ENCODE measurements around the gene MARCHF9. TPM values are rescaled to one million over a fixed set of nuclear protein-coding genes. Genes with fewer than 3 reads are reported as not detected.

The MARCHF9 gene
- total RNA-seq, 1 donor from 2014 or later: 4.7 TPM

DNA sequence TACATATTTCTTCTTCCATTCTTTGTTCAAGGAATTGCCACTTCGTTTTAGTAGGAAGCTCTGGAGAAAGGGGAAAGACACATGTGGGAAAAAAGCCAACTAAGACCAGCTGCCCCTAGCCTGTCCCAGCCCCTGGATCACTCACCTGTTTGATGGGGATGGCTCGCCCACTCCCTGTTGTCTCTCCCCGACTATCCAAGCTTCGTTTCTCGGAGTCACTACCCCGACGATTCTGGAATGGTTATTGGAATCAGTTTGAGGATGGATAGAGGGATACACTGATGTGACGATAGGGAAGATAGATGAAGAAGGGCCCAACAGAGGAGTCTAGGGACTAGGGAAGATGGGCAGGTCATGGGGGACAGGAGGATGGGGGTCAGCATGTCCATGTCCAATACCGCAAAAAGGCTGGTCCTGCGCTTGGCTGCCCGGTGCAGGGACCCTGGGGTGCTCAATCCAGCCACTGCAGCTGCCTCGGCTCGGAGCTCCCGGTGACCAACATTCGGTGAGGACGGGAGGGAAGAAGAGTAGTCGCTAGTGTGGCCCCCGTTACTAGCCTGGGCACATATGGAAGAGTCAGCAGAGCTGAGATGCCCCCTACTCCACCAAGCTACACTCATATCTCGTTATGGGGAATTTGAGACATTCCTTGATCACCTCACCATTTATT is 23.4 kb upstream of the MARCHF9 start:
- H3K9ac ChIP-seq (ENCODE audit: low read depth in 1 of 3, low read length in 3 of 3): no peak overlapping the region
- no peaks in the 10 kb centered on the region for H3K9me3 ChIP-seq (ENCODE audit: control insufficient read depth in 3 of 3, low read length in 3 of 3)
- H3K4me1 ChIP-seq (ENCODE audit: control insufficient read depth in 3 of 3, insufficient read depth in 3 of 3, low read length in 3 of 3): peaks cover 23 to 31% (median 27%) of the 10 kb centered on the region in 3 donors
- H3K27me3 ChIP-seq (ENCODE audit: control insufficient read depth in 3 of 3, insufficient read depth in 3 of 3, low read length in 3 of 3): peaks cover 20 to 71% (median 59%) of the 10 kb centered on the region in 3 donors
- peaks cover 0 to 2% (median 0%) of the 10 kb centered on the region in 3 donors for H3K36me3 ChIP-seq (ENCODE audit: control insufficient read depth in 3 of 3, insufficient read depth in 3 of 3, low read length in 3 of 3)
- H3K27ac ChIP-seq (ENCODE audit: low read depth, low read length): no peak overlapping the region
- no peak overlapping the region for H3K4me3 ChIP-seq (ENCODE audit: low read length in 3 of 3)

GRCh38 chr12:57732270-57732669 is 22.6 kb upstream of the MARCHF9 start:
- Histone ChIP-seq H3K36me3 (ENCODE audit: control insufficient read depth in 3 of 3, insufficient read depth in 3 of 3, low read length in 3 of 3) (peaks cover 0 to 2% (median 0%) of the 10 kb centered on the region in 3 donors), H3K4me3 (ENCODE audit: low read length in 3 of 3) (no peak overlapping the region), H3K9ac (ENCODE audit: low read depth in 1 of 3, low read length in 3 of 3) (no peak overlapping the region), H3K27me3 (ENCODE audit: control insufficient read depth in 3 of 3, insufficient read depth in 3 of 3, low read length in 3 of 3) (peaks cover 27 to 71% (median 59%) of the 10 kb centered on the region in 3 donors), H3K9me3 (ENCODE audit: control insufficient read depth in 3 of 3, low read length in 3 of 3) (no peaks in the 10 kb centered on the region), H3K4me1 (ENCODE audit: control insufficient read depth in 3 of 3, insufficient read depth in 3 of 3, low read length in 3 of 3) (peaks cover 22 to 28% (median 22%) of the 10 kb centered on the region in 3 donors), H3K27ac (ENCODE audit: low read depth, low read length) (no peak overlapping the region)

DNA sequence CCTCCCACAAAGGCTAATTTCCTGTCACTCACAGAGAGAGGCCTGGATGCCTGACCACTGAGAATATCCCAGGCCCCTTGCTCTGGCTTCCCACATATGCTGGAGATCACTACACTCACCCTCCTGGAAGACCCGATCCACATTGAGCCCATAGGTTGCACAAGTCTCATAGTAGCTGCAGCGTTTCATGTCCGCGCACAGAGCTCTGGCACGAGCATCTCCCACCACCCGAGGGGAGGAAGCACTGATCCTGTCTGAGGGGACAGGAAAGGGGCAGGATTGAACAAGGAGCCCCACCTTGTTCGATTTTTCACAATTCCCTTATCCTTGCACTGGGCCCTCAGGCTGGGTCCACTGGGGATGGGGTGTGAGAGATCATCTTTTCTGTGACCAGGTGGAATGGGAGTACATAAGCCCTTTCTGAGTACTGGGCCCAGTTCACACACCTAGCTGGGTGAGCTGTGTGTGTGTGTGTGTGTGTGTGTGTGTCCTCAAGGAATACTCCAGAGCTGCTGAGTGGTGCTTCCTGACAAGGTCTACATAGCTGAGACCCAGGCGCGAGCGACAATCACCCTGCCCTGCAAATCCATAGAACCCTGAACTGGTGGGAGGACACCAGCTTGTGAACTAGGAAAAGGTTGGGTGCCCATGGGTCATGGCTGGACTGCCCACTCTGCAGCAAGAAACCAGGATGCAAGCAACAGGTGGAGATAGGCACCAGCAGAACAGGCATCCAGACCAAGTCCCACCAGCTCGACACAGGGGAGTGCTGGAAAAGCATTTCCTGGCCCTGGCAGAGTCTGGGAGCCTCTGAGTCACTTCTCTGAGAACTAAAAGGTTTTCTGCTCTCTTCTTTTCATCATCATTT is 21.9 kb upstream of the MARCHF9 start:
- no peaks in the 10 kb centered on the region for H3K9me3 ChIP-seq (ENCODE audit: control insufficient read depth in 3 of 3, low read length in 3 of 3)
- no peak overlapping the region for H3K27ac ChIP-seq (ENCODE audit: low read depth, low read length)
- H3K36me3 ChIP-seq (ENCODE audit: control insufficient read depth in 3 of 3, insufficient read depth in 3 of 3, low read length in 3 of 3): peaks cover 0 to 2% (median 0%) of the 10 kb centered on the region in 3 donors
- H3K27me3 ChIP-seq (ENCODE audit: control insufficient read depth in 3 of 3, insufficient read depth in 3 of 3, low read length in 3 of 3): peaks cover 28 to 71% (median 58%) of the 10 kb centered on the region in 3 donors
- H3K9ac ChIP-seq (ENCODE audit: low read depth in 1 of 3, low read length in 3 of 3): no peak overlapping the region
- H3K4me1 ChIP-seq (ENCODE audit: control insufficient read depth in 3 of 3, insufficient read depth in 3 of 3, low read length in 3 of 3): peaks cover 18 to 24% (median 19%) of the 10 kb centered on the region in 3 donors
- no peak overlapping the region for H3K4me3 ChIP-seq (ENCODE audit: low read length in 3 of 3)

DNA sequence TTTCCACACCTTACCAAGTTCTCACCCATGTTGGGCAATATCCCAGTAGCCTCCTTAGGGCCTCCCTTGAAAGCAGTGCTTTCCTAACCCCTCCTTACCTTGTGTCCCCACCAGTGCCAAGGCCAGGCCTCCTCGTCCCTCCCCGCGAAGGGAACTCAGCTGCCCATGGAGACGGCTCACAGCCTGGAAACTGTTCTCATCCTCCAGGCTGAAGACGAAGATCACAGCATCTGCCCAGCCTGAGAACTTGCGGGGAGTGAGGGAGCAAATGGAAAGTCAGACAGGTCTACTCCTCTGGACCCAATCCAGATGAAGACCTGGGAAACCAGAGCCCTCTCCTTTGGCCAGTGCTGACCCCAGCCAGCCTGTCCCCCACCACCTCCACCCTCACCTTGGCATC is 21.0 kb upstream of the MARCHF9 start:
- Histone ChIP-seq H3K9ac (ENCODE audit: low read depth in 1 of 3, low read length in 3 of 3) (peak overlapping the region in 1 of 3 donors; percentile 3), H3K27ac (ENCODE audit: low read depth, low read length) (no peak overlapping the region), H3K27me3 (ENCODE audit: control insufficient read depth in 3 of 3, insufficient read depth in 3 of 3, low read length in 3 of 3) (peaks cover 34 to 69% (median 53%) of the 10 kb centered on the region in 3 donors), H3K36me3 (ENCODE audit: control insufficient read depth in 3 of 3, insufficient read depth in 3 of 3, low read length in 3 of 3) (peaks cover 0 to 2% (median 0%) of the 10 kb centered on the region in 3 donors), H3K9me3 (ENCODE audit: control insufficient read depth in 3 of 3, low read length in 3 of 3) (no peaks in the 10 kb centered on the region), H3K4me3 (ENCODE audit: low read length in 3 of 3) (no peak overlapping the region), H3K4me1 (ENCODE audit: control insufficient read depth in 3 of 3, insufficient read depth in 3 of 3, low read length in 3 of 3) (peaks cover 18 to 24% (median 20%) of the 10 kb centered on the region in 3 donors)

GRCh38 chr12:57734591-57734990 is 20.3 kb upstream of the MARCHF9 start:
- Histone ChIP-seq H3K9ac (ENCODE audit: low read depth in 1 of 3, low read length in 3 of 3) (peak overlapping the region in 1 of 3 donors; percentile 10), H3K9me3 (ENCODE audit: control insufficient read depth in 3 of 3, low read length in 3 of 3) (no peaks in the 10 kb centered on the region), H3K27ac (ENCODE audit: low read depth, low read length) (no peak overlapping the region), H3K27me3 (ENCODE audit: control insufficient read depth in 3 of 3, insufficient read depth in 3 of 3, low read length in 3 of 3) (peaks cover 41 to 76% (median 59%) of the 10 kb centered on the region in 3 donors), H3K36me3 (ENCODE audit: control insufficient read depth in 3 of 3, insufficient read depth in 3 of 3, low read length in 3 of 3) (peaks cover 0 to 2% (median 0%) of the 10 kb centered on the region in 3 donors), H3K4me1 (ENCODE audit: control insufficient read depth in 3 of 3, insufficient read depth in 3 of 3, low read length in 3 of 3) (peaks cover 18 to 27% (median 23%) of the 10 kb centered on the region in 3 donors), H3K4me3 (ENCODE audit: low read length in 3 of 3) (no peak overlapping the region)

DNA sequence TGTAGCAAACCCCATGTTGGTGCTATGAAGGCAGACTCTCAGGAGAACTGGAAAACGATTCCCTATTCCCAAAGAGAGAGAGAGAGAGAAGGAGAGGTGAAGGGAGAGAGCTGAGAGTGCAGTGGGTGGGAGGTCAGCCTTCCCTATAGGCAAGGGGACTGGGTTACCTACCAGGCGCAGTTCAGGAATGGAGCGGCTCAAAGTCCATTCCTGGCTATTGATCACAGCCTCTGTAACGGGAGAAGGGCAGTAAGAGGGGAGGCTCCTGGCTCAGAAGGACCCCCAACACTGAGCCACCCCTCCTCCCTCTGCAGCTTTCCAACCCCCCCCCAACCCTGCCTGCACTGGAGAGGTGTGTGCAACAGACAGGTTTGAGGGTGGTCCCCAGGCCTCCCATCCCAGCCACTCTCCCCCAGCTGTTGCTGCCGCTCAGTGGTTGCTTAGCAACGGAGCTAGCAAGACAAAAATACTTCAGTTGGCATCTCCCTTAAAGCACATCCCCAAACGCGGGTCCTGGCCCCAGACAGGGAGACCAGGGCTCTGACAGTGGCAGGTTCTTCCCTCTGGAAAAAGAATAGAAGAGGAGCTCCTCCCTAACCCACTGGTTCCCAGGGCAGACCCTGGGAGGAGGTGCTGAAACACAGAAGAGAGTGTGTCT is 19.6 kb upstream of the MARCHF9 start:
- Histone ChIP-seq H3K9ac (ENCODE audit: low read depth in 1 of 3, low read length in 3 of 3) (peak overlapping the region in 1 of 3 donors; percentile 40), H3K4me3 (ENCODE audit: low read length in 3 of 3) (peak overlapping the region; percentile 19 to 43 (median 41)), H3K27ac (ENCODE audit: low read depth, low read length) (no peak overlapping the region), H3K36me3 (ENCODE audit: control insufficient read depth in 3 of 3, insufficient read depth in 3 of 3, low read length in 3 of 3) (peaks cover 0 to 2% (median 0%) of the 10 kb centered on the region in 3 donors), H3K4me1 (ENCODE audit: control insufficient read depth in 3 of 3, insufficient read depth in 3 of 3, low read length in 3 of 3) (peaks cover 18 to 27% (median 23%) of the 10 kb centered on the region in 3 donors), H3K27me3 (ENCODE audit: control insufficient read depth in 3 of 3, insufficient read depth in 3 of 3, low read length in 3 of 3) (peaks cover 42 to 82% (median 58%) of the 10 kb centered on the region in 3 donors), H3K9me3 (ENCODE audit: control insufficient read depth in 3 of 3, low read length in 3 of 3) (no peaks in the 10 kb centered on the region)

- Histone ChIP-seq H3K4me3 (ENCODE audit: low read length in 3 of 3) (peak overlapping the region; percentile 19 to 45 (median 43)), H3K27ac (ENCODE audit: low read depth, low read length) (peak overlapping the region; percentile 10), H3K27me3 (ENCODE audit: control insufficient read depth in 3 of 3, insufficient read depth in 3 of 3, low read length in 3 of 3) (peaks cover 41 to 84% (median 61%) of the 10 kb centered on the region in 3 donors), H3K36me3 (ENCODE audit: control insufficient read depth in 3 of 3, insufficient read depth in 3 of 3, low read length in 3 of 3) (no peaks in the 10 kb centered on the region), H3K9ac (ENCODE audit: low read depth in 1 of 3, low read length in 3 of 3) (peak overlapping the region in 1 of 3 donors; percentile 72), H3K9me3 (ENCODE audit: control insufficient read depth in 3 of 3, low read length in 3 of 3) (no peaks in the 10 kb centered on the region), H3K4me1 (ENCODE audit: control insufficient read depth in 3 of 3, insufficient read depth in 3 of 3, low read length in 3 of 3) (peaks cover 18 to 33% (median 23%) of the 10 kb centered on the region in 3 donors)
These were observed 18.8 kb upstream of the MARCHF9 start for GRCh38 chr12:57735952-57736740.

DNA sequence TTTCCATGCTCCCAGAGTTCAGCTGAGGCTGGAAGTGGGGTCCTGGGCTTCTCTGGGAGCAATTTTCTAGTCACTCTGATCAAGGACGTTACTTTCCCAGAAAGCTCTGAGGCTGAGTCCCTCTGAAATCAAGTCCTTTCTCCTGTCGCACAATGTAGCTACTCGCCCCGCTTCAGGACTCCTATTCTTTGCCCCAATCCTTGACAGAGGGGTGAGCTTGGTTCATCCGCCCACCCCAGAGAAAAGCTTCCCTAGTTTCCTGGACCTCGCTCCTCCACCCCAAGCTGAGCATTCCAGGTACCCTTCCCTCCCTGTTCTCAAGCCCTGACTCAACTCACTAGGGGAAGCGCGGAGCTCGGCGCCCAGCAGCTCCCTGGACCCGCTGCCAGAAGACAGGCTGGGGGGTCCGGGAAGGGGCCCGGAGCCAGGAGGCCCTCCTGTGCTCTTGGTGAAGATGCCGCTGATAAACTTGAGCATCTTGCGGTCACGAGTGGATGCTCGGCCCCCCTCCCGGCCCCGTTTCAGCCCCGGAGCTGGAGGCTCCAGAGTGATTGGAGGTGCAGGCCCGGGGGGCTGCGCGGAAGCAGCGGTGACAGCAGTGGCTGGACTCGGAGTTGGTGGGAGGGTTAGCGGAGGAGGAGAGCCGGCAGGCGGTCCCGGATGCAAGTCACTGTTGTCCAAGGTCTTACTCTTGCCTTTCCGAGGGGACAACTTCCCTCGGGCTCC is 18.0 kb upstream of the MARCHF9 start:
- Histone ChIP-seq H3K4me3 (ENCODE audit: low read length in 3 of 3) (peak overlapping the region; percentile 24 to 45 (median 40)), H3K9ac (ENCODE audit: low read depth in 1 of 3, low read length in 3 of 3) (peak overlapping the region in 1 of 3 donors; percentile 72), H3K27ac (ENCODE audit: low read depth, low read length) (peak overlapping the region; percentile 10), H3K4me1 (ENCODE audit: control insufficient read depth in 3 of 3, insufficient read depth in 3 of 3, low read length in 3 of 3) (peaks cover 18 to 34% (median 23%) of the 10 kb centered on the region in 3 donors), H3K27me3 (ENCODE audit: control insufficient read depth in 3 of 3, insufficient read depth in 3 of 3, low read length in 3 of 3) (peaks cover 41 to 82% (median 62%) of the 10 kb centered on the region in 3 donors), H3K36me3 (ENCODE audit: control insufficient read depth in 3 of 3, insufficient read depth in 3 of 3, low read length in 3 of 3) (no peaks in the 10 kb centered on the region), H3K9me3 (ENCODE audit: control insufficient read depth in 3 of 3, low read length in 3 of 3) (no peaks in the 10 kb centered on the region)
